Stimulated activated CD8-positive, alpha-beta memory T cell treated with anti-CD3 and anti-CD28 coated beads, Interleukin-4, amount 100 ng/mL, for 1 hour (primary cell): ENCODE data around the gene DBX2.
"Not testable (repeated sequence)": the region's sequence is repeated elsewhere in the genome, so short reads cannot be mapped to it uniquely, and the experiment has no call there.

Experiments used
- DNase-seq, 2 donors: peaks; one replicate each; pipeline ENCODE4 v3.0.0-alpha.2; 2020; ENCODE audit warnings: low read depth in 2 of 2, low spot score in 1 of 2

The DBX2 gene

GRCh38 chr12:45050751-45051571 is at the start of gene DBX2:
Gene DBX2, minus strand, starts transcription at chr12:45051099. Its CDS starts 172 bp downstream, at chr12:45050927.
- DNase-seq, result no peak

DNA sequence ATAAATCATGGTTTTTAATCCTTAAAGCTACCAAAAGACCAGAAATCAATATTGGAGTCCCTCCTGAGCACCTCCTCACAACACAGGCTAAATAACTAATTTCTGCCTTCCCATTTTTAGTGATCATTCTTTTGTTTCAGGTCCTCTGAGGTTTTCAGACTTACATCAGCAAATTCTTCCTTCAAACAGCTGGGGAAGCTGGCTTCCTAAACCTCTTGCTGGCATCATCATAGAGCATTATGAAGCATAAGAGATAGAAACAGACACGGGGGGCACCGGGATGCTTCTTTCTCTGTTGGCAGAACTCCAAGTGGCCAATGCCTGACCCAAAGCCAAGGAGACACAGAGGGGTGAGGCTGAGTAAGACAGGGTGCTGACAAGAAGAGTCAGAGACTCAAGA is 47.9 kb upstream of the DBX2 start:
- no peak for DNase-seq

GRCh38 chr12:45095417-45095816 is 44.5 kb upstream of the DBX2 start:
- not testable (repeated sequence) for DNase-seq

- no peak for DNase-seq
Observed at GRCh38 chr12:45093051-45093450, 42.2 kb upstream of the DBX2 start.

GRCh38 chr12:45089411-45090075 is 38.6 kb upstream of the DBX2 start:
- no peak for DNase-seq

- no peak for DNase-seq
Observed at GRCh38 chr12:45088608-45089007, 37.7 kb upstream of the DBX2 start.

GRCh38 chr12:45084248-45084647 is 33.3 kb upstream of the DBX2 start:
- not testable (repeated sequence) for DNase-seq

DNA sequence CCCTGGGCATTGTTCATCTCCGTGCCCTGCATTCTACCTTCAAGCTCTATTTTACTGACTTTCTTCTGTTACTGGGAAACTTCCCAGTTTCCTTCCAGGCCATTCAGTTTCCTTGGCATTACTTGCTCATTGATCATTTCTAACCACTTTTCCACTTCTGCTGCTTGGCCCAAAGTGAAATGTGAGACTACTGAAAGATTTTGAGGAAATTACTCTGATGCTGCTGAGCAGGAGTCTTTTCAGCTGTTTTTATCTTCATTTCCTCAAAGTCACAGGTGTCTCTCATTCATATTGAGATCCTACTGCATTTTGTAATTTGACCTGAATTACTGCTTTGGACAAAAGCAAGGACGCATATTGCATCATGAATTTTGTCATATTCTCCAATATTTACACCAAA is 26.4 kb upstream of the DBX2 start:
- no peak for DNase-seq

- no peak for DNase-seq
Observed at GRCh38 chr12:45076417-45077026, 25.6 kb upstream of the DBX2 start.

- DNase-seq, result no peak
Observed at GRCh38 chr12:45075587-45076282, 24.8 kb upstream of the DBX2 start.

DNA sequence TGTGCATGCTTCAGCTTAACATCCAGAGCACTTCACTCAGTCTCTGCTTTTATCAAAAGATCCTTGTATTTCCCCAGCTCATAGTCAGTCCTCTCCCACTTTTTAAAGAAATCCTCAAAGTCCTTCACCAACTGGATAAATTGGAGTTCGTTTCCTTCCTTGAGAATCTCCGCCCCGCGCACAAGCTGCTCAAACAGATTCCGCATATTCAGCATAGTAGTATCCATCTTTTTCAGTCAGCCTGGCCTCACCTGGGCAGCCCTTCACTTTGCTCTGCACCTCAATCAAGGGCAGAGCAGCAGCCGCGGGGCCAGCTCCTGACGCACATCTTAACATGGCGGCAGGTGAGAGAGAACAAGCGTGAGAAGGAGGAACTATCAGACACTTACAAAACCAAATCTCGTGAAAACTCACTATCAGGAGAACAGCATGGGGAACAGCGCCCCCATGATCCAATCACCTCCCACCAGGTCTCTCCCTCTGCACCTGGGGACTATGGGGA is 14.3 kb upstream of the DBX2 start:
- no peak for DNase-seq

- DNase-seq, result no peak
Observed at GRCh38 chr12:45060976-45061375, 10.1 kb upstream of the DBX2 start.

DNA sequence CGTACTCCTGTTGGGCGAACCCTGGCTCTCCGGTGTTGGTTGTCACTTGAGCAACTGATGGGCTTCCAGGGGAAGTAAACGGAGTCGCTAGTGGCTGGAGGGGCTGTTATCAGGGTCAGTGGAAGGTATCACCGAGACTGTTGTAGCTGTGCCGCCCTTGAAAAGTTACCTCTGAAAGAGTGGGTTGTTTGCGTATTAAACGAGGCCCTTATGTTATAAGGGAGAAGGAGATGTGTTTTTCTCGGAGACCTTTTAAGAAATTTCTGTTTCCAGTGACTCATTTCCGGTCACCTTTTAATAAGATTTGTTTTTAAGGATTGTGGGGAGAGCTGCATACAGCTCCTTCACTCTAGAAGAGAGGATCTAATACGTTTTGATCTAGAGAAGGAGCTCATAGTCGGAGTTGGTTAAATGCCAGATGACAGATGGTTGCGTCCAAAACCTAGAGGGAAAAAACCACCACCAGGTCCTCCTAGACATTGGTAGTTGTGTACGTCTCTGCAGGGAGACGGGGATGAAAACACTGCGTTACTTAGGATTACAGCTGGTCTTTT is 750 bp upstream of the DBX2 start:
- DNase-seq, result no peak

DNA sequence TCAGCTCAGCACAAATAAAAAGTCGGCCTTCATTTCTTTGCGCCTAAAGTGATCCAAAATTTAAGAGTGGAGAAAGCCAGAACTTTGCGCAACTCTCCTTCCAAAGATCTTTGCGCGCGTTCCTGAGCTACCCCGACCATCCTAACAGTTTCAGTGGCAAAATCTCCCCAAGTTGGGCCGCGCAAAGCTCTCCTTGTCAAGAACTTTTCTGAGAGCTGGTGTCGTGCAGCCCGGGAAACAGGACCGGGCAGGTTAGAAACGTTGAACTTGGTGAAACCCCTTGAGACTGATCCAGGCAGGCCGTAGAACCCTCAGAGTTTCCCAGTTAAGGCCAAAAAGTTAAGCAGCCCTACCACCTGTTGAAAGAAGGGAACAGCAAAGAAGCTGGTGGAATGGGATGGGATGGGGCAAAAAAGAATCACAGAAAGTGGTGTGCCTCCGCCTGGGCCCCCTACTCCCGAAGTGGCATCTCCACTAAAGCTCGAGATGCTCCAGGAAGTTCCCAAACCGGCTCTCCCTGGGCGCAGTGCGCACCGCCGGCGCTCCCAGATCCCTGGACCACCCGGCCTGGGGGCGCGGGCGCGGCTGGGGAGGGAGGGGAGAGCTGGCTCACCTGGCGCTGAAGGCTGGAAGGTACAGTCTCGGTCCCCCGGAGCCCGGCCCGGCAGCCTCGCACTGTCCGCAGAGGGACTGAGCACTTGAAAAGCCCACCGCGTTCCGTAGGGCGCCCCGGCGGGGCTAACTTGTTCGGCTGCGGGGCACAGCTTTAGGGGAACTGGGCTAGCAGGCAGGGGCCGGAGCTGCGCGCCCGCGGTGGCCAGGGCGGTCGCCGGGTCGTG is 768 bp downstream of the DBX2 start:
- no peak for DNase-seq

DNA sequence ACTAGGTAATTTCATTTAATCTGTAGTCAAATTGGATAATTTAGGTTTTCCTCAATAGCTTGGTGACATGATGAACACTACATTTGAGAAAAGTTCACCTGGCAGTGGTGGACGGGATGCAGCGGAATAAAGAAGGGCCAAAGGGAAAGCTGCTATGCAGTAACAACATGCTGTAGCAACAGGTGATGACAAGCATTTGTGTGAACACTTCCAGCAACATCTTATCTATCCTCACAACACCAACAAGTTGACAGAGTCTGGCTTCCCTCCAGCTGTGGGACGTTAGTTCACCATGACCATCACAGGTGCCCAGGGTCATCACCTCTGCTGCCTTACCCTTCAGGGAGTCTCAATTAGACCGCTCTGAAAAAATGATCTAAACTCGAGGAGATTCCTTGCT is 8.3 kb downstream of the DBX2 start:
- no peak for DNase-seq

- no peak for DNase-seq
Observed at GRCh38 chr12:45040977-45041376, 9.9 kb downstream of the DBX2 start.

DNA sequence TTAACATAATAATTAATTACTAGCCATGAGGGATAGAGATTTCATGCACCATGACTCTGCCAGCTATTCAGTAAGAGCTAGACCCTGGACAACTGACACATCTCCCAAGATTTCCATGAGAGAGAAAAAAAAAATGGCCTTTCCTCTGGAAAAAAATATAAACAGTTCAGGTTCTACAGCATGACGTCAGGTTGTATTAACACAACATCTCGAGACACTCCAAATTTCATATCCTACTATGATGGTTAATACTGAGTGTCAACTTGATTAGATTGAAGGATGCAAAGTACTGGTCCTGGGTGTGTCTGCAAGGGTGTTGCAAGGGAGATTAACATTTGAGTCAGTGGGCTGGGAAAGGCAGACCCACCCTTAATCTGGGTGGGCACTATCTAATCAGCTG is 11.1 kb downstream of the DBX2 start:
- no peak for DNase-seq

GRCh38 chr12:45034861-45035265 is 16.0 kb downstream of the DBX2 start:
- DNase-seq, result no peak

DNA sequence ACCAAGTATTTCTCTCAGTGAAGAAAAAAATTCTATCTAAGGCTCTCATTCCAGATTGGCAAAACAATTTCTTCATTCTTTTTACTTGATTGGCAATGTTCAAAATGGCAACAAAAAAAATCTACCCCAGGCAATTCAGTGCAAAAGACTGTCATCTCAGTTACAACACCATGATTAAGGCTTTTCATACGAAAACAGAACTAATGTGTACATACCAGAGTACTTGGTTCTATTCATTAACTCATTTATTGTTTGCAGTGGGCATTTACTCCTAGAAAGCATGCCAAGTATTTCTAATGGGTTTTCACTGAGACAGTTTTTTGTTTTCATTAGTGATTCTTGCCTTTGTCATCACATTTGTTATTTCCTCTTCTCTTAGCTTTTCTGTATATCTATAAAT is 33.0 kb downstream of the DBX2 start:
- DNase-seq, result no peak

- DNase-seq, result no peak
Observed at GRCh38 chr12:45014396-45014795, 36.5 kb downstream of the DBX2 start.
